Astrocyte (in vitro differentiated cells and primary cell): Measurements from ENCODE around the gene COBL.

Experiments used
- EZH2 ChIP-seq: IDR thresholded peaks from 2 replicates; pipeline ENCODE4 v1.6.1; 2012; ENCODE audit warnings: mild to moderate bottlenecking, low read length, inconsistent platforms; ENCODE audit not compliant: insufficient read depth
- TF ChIP-seq, protein P1 (sequence below): IDR thresholded peaks from 2 replicates; pipeline ENCODE4 v1.5.1; 2011; ENCODE audit warnings: low read depth, mild to moderate bottlenecking, inconsistent platforms, low read length, moderate library complexity; ENCODE audit not compliant: insufficient read depth

DNA sequence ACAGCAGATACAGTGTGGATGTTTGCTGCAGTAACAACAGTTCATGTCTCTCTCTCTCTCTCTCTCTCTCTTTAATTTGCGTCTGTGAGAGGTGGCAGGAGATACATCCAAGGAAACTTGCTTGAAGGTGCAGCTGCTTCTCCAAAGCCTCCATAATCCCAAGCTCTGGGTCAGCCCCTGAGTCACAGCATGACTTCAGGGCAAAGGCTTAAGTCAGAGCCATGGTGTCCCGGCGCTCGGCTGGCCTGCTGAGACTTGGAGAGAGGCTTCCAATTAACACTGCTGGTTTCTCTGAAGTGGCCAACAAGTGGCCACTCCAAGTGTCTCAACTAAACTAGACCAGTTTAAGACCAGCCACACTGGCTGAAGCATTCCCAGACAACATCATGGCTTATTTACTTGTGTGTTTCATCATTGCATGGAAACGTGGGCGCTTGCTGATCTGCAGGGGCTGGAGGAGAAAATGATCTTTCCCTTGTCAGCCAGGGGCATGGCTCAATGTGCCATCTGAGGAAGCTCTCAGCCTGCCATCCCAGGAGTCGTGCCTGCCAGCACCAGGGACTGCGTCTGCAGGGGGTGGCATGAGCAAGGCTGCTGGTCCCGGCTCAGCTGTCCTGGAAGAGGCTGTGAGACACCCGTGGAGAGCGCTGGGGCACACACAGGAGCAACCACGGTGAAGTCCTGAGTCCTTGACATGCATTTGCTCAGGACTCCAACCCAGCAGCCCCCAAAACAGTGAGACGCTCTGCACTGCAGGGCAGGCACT lies 254.2 kb downstream of the COBL start:
- TF ChIP-seq, protein P1, sequence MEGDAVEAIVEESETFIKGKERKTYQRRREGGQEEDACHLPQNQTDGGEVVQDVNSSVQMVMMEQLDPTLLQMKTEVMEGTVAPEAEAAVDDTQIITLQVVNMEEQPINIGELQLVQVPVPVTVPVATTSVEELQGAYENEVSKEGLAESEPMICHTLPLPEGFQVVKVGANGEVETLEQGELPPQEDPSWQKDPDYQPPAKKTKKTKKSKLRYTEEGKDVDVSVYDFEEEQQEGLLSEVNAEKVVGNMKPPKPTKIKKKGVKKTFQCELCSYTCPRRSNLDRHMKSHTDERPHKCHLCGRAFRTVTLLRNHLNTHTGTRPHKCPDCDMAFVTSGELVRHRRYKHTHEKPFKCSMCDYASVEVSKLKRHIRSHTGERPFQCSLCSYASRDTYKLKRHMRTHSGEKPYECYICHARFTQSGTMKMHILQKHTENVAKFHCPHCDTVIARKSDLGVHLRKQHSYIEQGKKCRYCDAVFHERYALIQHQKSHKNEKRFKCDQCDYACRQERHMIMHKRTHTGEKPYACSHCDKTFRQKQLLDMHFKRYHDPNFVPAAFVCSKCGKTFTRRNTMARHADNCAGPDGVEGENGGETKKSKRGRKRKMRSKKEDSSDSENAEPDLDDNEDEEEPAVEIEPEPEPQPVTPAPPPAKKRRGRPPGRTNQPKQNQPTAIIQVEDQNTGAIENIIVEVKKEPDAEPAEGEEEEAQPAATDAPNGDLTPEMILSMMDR, result no peak
- TF ChIP-seq EZH2, result no peak
